GM12878 (cell line): ENCODE results near the gene MYH10. TPM values are rescaled to one million over a fixed set of nuclear protein-coding genes. Genes with fewer than 3 reads are reported as not detected.

ENCODE experiments used
- BHLHE40 ChIP-seq, 2 experiments: fragments of 450-650 bp in 1 of 2; IDR thresholded peaks; 2 replicates each; pipeline ENCODE4 v1.6.1; 2011 to 2017; ENCODE audit warnings: low read depth in 2 of 2, borderline replicate concordance in 1 of 2, improper control_type of control experiment in 1 of 2, low read length in 1 of 2, mild to moderate bottlenecking in 1 of 2
- CEBPZ ChIP-seq: fragments of 150-350 bp; IDR thresholded peaks from 2 replicates; pipeline ENCODE4 v1.6.1; 2016; ENCODE audit warnings: low read depth, low read length
- E2F4 ChIP-seq: IDR thresholded peaks from 2 replicates; pipeline ENCODE4 v1.6.1; 2012; ENCODE audit warnings: low read depth, low read length, improper control_type of control experiment
- E2F8 ChIP-seq: fragments of 450-650 bp; IDR thresholded peaks from 2 replicates; pipeline ENCODE4 v1.6.1; 2018; ENCODE audit warnings: mild to moderate bottlenecking, low read depth, moderate library complexity; ENCODE audit not compliant: partially characterized antibody
- ESRRA ChIP-seq: IDR thresholded peaks from 2 replicates; pipeline ENCODE4 v1.6.1; 2012; ENCODE audit warnings: mild to moderate bottlenecking, low read length, improper control_type of control experiment
- ETV6 ChIP-seq, 2 experiments: fragments of 450-650 bp in 1 of 2; IDR thresholded peaks in 1 of 2; conservative IDR thresholded peaks in 1 of 2; 2 replicates each; pipeline ENCODE4 v1.6.1; 2014; ENCODE audit warnings: antibody characterized with exemption in 1 of 2, borderline replicate concordance in 1 of 2, low read depth in 1 of 2, mild to moderate bottlenecking in 1 of 2, moderate library complexity in 1 of 2
- HDAC6 ChIP-seq: fragments of 200-600 bp; sonication (generic); IDR thresholded peaks from one replicate; pipeline ENCODE4 v1.8.0; 2017; ENCODE audit warnings: antibody characterized with exemption; ENCODE audit not compliant: unreplicated experiment
- HDGF ChIP-seq: fragments of 450-650 bp; IDR thresholded peaks from 2 replicates; pipeline ENCODE4 v1.6.1; 2016; ENCODE audit warnings: antibody characterized with exemption
- IKZF1 ChIP-seq: fragments of 450-650 bp; conservative IDR thresholded peaks from 2 replicates; pipeline ENCODE4 v1.6.1; 2017; ENCODE audit warnings: antibody characterized with exemption, mild to moderate bottlenecking
- NFYA ChIP-seq: IDR thresholded peaks from 2 replicates; pipeline ENCODE4 v1.6.1; 2011; ENCODE audit warnings: low read depth, mild to moderate bottlenecking, low read length, improper control_type of control experiment, borderline replicate concordance
- PBX3 ChIP-seq: IDR thresholded peaks from 2 replicates; pipeline ENCODE4 v1.6.1; 2011; ENCODE audit warnings: mild to moderate bottlenecking, low read depth, low read length, moderate library complexity; ENCODE audit not compliant: insufficient replicate concordance
- SIX5 ChIP-seq: IDR thresholded peaks from 2 replicates; pipeline ENCODE4 v1.6.1; 2011; ENCODE audit warnings: mild to moderate bottlenecking, low read depth, low read length, moderate library complexity; ENCODE audit not compliant: severe bottlenecking
- SMAD1 ChIP-seq: fragments of 450-650 bp; IDR thresholded peaks from 2 replicates; pipeline ENCODE4 v1.6.1; 2018; ENCODE audit warnings: mild to moderate bottlenecking, low read depth; ENCODE audit not compliant: partially characterized antibody
- SMARCA5 ChIP-seq: fragments of 450-650 bp; IDR thresholded peaks from 2 replicates; pipeline ENCODE4 v1.6.1; 2017; ENCODE audit warnings: mild to moderate bottlenecking
- SMC3 ChIP-seq: IDR thresholded peaks from 2 replicates; pipeline ENCODE4 v1.6.1; 2011; ENCODE audit warnings: low read length, improper control_type of control experiment, borderline replicate concordance
- SUZ12 ChIP-seq: fragments of 200-600 bp; sonication (generic); IDR thresholded peaks from one replicate; pipeline ENCODE4 v1.6.1; 2018; ENCODE audit warnings: antibody characterized with exemption, mild to moderate bottlenecking; ENCODE audit not compliant: unreplicated experiment
- WRNIP1 ChIP-seq: IDR thresholded peaks from 2 replicates; pipeline ENCODE4 v1.6.1; 2011; ENCODE audit warnings: low read depth, low read length, improper control_type of control experiment, borderline replicate concordance
- ZNF24 ChIP-seq: fragments of 450-650 bp; IDR thresholded peaks from 2 replicates; pipeline ENCODE4 v1.6.1; 2017; ENCODE audit warnings: antibody characterized with exemption, mild to moderate bottlenecking
- polyA plus RNA-seq, 11 experiments: library from polyadenylated mRNA; depleted of rRNA in 4 of 11; unstranded in 6 of 11; stranded (reverse) in 5 of 11; fragments of >200 nt; fragmentation: Nextera tagmentation in 4 of 11; fragmentation: Illumina TruSeq in 1 of 11; extraction: Ambion mirVana in 4 of 11; extraction: Trizol in 1 of 11; gene quantifications; 1 replicate in 1 of 11; 2 replicates in 10 of 11; pipeline versions ENCODE4 v1.2.1 to v1.2.3, GENCODE V29; 2011 to 2016; ENCODE audit warnings: inconsistent platforms in 2 of 11, missing spikeins in 2 of 11, low read depth in 1 of 11
- total RNA-seq, 4 experiments: library from RNA; depleted of rRNA in 3 of 4; stranded (reverse); fragments of >200 nt in 3 of 4; fragmentation: Illumina TruSeq in 1 of 4; extraction: Trizol in 1 of 4; gene quantifications; 2 replicates each; pipeline versions ENCODE4 v1.2.1 to v1.2.3, GENCODE V29; 2013 to 2021
- TF ChIP-seq, protein P1 (sequence below): fragments of 450-650 bp; IDR thresholded peaks from 2 replicates; pipeline ENCODE4 v1.6.1; 2014; ENCODE audit warnings: mild to moderate bottlenecking

MYH10 gene
- total and polyA plus RNA-seq, 10 of the 15 experiments (the other 5 are each of a cell fraction or from before 2014, with no cell fraction given), result 0.33 to 7.1 (median 1.0) TPM

DNA sequence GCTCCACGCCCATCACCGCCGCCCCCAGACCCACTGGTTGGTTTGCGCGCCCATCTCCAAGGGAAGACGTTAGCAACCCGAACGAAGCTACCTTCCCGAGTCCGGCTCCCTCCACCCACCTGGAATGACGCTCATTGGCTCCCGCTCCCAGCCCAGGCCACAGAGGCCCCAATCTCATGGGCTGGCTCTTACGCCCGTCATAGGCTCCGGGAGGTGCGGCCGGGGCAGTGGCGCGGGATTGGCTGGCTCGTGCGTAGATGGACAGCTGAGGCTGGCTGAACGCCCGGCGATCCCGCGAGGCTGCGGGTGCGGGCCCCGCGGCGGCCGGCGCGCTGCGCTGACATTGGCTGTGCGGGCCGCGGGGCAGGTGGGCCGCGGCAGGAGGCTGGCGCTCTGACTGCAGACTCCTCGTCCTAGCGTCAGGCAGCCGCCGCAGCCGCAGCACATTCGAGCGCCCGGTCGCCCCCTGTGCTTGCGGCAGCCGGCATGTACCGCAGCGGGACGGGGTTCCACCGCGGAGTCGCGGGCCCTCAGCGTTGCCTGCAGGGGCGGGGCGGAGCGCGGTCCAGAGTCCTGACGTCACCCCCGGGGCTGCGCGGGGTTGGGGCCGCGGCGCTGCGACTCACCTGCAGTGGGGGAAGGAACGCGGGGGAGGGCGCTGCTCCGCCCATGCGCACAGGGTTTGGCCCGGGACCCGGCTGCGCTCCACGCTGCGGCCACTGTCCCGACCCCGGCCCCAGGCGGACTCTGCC lies 453 bp upstream of the MYH10 start (continued):
- peak in 1 of 2 experiments; percentile 49; a peak in 2 of 4 replicates for TF ChIP-seq BHLHE40 (IDR thresholded peaks at IDR 0.05; ENCODE audit: borderline replicate concordance in 1 of 2, low read depth in 2 of 2, low read length in 1 of 2)
- no peak for TF ChIP-seq SMC3
- no peak for TF ChIP-seq ESRRA
- no peak for TF ChIP-seq ETV6 (conservative IDR thresholded peaks at IDR 0.05 in 1 of 2, IDR thresholded peaks at IDR 0.05 in 1 of 2; ENCODE audit: borderline replicate concordance in 1 of 2, low read depth in 1 of 2)
- TF ChIP-seq, protein P1, sequence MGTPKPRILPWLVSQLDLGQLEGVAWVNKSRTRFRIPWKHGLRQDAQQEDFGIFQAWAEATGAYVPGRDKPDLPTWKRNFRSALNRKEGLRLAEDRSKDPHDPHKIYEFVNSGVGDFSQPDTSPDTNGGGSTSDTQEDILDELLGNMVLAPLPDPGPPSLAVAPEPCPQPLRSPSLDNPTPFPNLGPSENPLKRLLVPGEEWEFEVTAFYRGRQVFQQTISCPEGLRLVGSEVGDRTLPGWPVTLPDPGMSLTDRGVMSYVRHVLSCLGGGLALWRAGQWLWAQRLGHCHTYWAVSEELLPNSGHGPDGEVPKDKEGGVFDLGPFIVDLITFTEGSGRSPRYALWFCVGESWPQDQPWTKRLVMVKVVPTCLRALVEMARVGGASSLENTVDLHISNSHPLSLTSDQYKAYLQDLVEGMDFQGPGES, result peak; percentile 86
- peak; percentile 94 for TF ChIP-seq PBX3
- no peak for TF ChIP-seq WRNIP1
- peak; percentile 67; the same call in 1 of the 2 replicates for TF ChIP-seq SMARCA5
- no peak for TF ChIP-seq E2F8
- TF ChIP-seq E2F4, result no peak
- TF ChIP-seq HDAC6, result no peak
- no peak for TF ChIP-seq SUZ12
- no peak for TF ChIP-seq SIX5
- peak; percentile 57 for TF ChIP-seq CEBPZ
- TF ChIP-seq NFYA, result peak; percentile 28; the same call in 1 of the 2 replicates
- TF ChIP-seq ZNF24, result no peak
- TF ChIP-seq IKZF1, result peak; percentile 47; the same call in 1 of the 2 replicates
- TF ChIP-seq SMAD1, result no peak
- TF ChIP-seq HDGF, result no peak
